HG02884 (cell line): Measurements from ENCODE around the gene TMEM187.

Source experiments
- ATAC-seq: cut with Tn5 transposase; IDR thresholded peaks from one replicate; pipeline ENCODE4 v1.9.1; 2021; ENCODE audit warnings: mild to moderate bottlenecking, moderate library complexity; ENCODE audit not compliant: unreplicated experiment

Gene TMEM187

GRCh38 chrX:154019061-154019621 lies 46.6 kb downstream of the TMEM187 start:
- no peak for ATAC-seq

GRCh38 chrX:154019633-154020528 lies 47.3 kb downstream of the TMEM187 start, which contains the start of gene IRAK1:
Gene IRAK1 (minus strand): TSS chrX:154019902. CDS start chrX:154019812, 90 bp downstream.
- ATAC-seq, result peak; percentile 71

DNA sequence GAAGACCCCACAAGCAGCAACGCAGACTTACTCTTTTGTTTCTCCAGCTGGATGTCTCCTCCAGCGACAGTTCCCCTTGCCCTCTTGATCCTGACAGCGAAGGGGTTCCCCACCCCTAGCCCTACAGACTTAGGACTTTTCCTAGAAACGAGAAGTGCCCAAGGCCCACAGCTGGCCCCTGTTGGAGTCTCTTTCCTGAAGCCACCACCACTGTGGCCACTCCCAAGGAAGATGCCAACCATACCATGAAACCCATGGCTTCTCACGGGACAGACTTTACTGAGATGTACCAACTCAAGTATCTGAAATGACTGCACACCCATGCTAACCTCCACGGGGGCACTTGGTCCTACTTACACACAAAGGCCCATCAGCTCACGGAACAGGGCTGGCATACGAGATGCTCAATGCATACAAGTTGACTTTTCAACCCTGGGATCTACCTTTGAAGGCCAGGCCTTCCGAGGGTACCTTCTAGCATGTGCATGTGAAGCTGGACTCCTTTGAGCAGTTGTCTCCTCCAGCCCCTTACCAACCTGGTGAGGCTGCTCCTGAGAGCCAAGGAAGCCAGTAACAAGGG lies 48.1 kb downstream of the TMEM187 start:
- ATAC-seq, result no peak

GRCh38 chrX:154021131-154021611 lies 48.6 kb downstream of the TMEM187 start:
- ATAC-seq, result no peak

DNA sequence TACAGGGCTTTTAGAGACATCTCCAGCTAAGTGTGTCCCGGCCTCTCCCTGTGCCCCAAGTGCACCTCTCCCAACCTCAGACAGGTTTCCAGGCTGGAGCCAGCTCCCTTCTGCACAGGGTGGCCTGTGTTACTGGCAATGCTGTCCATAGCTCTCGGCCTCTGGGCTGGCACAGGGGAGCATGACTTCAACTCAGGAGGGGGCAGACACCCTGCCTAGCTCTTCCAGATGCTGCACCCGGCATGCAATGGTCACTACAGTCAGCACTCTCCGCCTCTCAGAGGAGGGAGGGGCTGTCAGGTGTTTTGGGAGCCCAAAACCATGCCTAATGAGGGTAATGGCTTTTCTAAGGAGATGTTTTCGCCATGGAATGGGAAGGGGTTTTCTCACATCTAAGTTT lies 49.6 kb downstream of the TMEM187 start:
- no peak for ATAC-seq

DNA sequence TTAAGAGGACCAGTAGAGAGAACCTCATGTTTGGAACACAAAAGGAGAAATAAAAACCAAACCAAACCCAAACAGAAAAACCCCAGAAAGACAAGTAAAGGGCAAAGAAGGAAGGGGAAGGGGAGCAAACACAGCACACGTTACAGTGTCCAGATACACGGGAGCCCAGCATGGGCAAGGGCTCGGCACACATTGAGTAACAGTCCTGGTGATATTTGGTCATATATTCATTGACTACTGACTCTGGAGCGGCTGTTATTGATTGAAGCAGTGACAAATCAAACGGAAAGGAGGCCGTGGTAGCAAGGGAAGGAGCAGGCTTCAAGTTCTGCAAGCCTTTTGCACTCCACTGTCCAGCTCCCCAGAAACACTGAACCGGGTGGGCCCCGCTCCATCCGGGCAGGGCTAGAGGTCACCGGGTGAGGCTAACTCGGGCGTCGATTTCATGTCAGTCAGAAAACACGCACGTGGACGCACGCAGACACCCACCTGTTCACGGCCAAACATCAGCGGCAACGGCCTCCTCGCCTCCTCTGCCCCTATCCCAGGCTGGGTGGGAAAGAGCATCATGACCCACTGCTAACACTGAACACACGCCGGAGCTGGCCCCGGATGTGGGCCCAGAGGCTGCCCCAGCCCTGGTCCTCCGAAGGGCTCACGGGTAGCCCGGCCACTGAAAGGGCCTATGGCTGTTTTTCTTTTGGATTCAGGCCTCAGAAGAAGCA lies 50.9 kb downstream of the TMEM187 start:
- no peak for ATAC-seq

GRCh38 chrX:154024271-154024670 lies 51.7 kb downstream of the TMEM187 start:
- no peak for ATAC-seq

- ATAC-seq, result no peak
Measured at GRCh38 chrX:154025230-154025629, 52.7 kb downstream of the TMEM187 start.

- no peak for ATAC-seq
Measured at GRCh38 chrX:154026136-154027021, 53.8 kb downstream of the TMEM187 start.

DNA sequence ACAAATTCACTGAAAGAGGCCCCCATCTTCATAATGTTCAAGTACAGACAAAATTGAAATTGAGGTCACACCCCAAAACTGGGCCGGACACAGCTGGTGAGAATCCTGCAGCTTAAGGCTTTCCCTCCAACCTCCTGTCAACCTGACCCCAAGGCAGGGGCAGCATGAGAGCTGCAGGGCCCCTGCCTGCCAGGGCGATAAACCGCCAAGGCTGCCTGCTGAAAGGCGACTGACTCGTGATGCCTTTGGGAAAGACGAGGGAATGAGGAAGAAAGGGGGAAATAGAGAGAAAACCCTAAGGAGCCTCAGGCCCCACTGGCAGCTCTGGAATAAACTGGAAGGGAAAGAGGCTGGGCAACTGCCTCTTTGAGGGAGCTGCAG lies 54.5 kb downstream of the TMEM187 start:
- no peak for ATAC-seq

DNA sequence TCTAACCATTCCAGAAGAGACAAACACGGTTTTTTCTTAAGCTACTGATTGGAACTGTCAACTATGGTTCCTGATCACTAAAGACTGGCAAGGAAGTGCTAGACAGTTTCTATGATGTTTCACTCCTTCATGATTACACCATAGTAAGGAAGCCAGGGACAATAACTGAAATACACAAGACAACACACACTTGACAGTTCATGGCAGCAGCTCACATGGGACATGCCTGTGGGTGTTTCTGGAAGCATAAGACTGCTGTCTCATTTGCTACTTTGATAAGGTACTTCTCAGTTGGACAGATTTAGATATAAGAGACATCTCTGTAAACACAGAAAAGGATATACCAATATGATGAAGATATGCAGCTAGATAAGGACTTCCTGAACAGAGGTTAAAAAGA lies 55.4 kb downstream of the TMEM187 start:
- ATAC-seq, result no peak

DNA sequence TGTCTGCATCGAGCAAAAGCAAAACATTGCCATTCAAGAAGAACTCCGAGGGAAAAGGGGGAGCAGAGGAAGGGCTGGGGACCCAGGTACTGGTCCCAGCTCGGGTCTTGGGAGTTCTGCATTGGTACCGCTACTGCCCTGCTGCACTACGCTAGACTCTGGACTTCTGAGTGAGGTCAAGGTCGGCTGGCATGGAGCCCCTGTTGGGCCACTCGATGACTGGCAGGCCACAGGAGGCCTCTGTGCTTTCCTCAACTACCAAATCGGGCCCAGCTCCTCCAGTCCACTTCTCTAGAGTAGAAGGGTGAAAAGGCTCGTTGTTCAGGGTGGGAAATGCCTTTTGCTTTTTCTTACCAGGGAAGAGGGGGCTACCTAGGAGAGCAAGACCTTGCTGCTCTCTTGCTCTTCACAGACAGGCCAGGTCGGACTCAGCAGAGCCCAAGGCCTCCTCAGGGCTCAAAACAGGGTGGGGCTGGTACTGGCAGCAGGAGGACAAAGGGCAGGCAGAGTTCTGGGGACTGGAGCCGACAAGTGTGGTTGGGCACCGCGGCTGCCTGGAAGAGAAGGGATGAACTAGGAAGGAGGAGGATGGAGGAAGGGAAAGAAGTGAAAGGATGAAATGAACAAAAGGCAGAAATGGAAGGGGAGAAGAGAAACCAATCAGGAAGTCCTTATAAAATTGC lies 56.1 kb downstream of the TMEM187 start:
- no peak for ATAC-seq

GRCh38 chrX:154029439-154029838 lies 56.9 kb downstream of the TMEM187 start:
- no peak for ATAC-seq

DNA sequence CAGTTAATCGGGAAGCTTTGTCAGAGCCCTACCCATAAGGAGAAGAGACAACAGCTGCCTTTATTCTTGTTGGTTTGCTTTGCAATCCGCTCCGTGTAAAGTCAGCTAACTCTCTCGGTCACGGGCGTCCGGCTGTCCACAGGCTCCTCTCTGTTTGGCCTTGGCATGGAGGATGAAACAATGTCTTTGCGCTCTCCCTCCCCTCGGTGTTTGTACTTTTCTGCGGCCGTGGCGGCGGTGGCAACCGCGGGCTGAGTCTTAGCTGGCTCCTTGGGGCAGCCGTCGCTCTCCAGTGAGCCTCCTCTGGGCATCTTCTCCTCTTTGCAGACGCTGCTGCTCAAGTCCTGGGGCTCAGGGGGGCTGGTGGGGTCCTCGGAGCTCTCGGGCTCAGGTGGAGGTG lies 57.7 kb downstream of the TMEM187 start:
- no peak for ATAC-seq

DNA sequence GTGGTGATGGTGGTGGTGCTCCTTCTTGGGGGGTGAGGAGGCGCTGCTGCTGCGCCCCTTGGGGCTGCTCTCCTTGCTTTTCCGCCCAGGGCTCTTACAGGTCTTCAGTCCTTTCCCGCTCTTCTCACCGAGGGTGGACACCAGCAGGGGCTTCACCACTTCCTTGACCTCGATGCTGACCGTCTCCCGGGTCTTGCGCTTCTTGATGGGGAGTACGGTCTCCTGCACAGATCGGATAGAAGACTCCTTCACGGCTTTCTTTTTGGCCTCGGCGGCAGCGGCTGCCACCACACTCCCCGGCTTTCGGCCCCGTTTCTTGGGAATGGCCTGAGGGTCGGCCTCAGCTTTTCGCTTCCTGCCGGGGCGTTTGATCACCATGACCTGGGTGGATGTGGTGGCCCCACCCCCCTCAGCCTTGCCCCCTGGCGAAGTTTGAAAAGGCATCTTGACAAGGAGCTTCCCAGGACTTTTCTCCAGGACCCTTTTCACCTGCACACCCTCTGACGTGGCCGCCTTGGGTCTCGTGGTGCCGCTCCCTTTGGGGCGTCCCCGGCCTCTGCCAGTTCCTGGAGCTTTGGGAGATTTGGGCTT lies 58.3 kb downstream of the TMEM187 start:
- ATAC-seq, result no peak

- no peak for ATAC-seq
Measured at GRCh38 chrX:154032160-154032559, 59.6 kb downstream of the TMEM187 start.

DNA sequence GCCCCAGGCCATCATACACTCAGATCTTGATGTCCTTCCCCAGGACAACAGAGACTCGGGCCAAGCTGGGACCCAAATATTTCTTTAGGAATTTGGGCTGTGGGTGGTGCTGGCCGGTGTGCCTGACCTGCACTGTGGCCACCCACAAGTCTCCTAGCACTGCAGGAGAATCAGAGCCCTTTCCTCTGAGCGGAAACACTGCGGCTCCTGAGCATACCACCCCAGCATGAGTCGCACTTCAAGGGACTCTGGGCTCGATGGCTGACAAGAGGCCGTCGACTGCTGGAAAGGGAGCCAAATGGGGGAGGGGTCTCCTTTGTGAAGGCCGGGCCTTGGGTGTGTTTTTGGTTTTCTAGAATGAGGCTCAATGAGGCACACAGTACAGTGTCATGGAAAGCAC lies 60.1 kb downstream of the TMEM187 start:
- ATAC-seq, result no peak
